ENCODE results near the gene NGEF.

NGEF gene

DNA sequence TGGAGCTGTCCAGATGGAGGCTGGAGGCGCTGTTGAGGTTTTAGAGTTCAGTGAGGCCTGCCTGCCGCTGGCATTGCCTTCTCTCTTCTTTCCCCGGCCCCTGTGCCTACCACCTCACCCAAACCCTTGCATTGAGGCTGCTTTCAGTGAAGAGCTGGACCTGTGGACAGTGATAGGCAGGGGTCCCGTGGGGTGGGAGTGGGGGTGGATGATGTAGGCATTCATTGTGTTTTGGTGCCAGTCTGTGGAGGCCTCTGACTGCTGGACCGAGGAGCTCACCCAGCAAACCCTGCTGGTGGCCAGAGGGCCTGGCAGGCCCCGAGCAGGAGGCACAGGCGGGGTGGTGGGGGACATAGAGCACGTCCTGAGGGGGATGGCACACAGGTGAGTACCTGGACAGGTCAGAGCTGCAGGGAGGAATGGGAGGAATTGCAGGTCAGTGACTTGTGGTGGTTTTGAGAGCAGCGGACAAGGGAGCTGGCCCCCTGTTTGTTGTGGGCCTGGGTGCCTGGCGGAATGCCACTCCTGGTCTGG lies 35.6 kb downstream of the NGEF start:
- in situ Hi-C loops (cut with HindIII; ENCODE audit: low sequenced_read_pairs), result loop anchor here (25.0 kb wide), 1 partner anchor 110 kb away; no protein-coding TSS in a partner anchor

DNA sequence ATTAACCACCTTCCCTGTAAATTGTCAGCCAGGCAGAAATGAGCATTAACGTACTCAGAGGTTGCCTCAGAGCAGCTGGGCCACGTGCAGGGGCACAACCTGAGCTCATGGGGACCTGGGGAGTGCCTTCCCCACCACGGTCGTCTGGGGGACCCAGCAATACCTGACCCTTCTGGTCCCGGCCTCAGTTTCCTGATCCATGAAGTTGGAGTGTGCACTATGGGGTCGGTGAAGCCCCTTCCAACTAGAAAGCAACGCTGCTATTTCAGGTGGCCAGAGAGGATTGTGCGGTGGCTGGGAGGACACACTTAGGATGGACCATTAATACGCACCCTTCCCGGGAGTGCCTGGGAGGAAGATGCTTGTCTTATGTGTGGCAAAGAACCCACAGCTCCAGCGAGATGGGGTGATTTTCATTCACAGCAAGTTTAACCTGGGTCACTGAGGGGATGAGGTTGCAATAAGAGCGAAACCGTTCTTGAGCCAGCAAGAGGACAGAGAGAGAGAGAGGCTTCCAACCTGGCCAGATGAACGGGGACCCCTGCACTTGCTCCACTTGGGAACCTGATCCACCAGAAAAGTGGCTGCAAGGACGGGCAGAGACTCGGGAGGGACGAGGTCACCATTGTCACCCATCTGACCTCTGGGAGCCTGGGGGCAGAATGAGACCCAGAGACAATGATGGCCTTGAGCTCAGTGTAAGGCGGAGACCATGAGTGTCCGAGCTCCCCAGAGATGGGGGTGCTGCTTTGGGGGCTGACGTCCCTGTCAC lies 36.2 kb downstream of the NGEF start:
- in situ Hi-C loops (cut with HindIII; ENCODE audit: low sequenced_read_pairs), result loop anchor here (25.0 kb wide), 1 partner anchor 110 kb away; no protein-coding TSS in a partner anchor

DNA sequence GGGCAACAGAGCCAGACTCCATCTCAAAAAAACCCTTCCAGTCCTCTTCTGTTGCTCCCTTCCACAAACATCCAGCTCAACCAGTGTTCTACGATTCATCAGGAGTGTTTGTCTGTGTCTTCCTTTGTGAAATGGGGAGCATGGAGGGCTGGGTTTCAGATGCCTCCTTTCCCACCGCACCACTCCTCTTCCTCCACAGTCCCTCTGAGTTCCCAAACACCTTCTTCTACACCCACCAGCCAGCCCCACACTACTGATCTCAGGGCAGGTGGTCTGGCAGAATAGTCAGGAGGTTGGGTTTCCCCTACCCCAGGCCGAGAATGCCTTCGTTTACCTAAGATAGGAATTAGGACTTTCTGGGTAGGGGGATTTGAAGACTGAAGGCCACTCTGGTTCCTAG lies 36.9 kb downstream of the NGEF start:
- in situ Hi-C loops (cut with HindIII; ENCODE audit: low sequenced_read_pairs), result loop anchor here (25.0 kb wide), 1 partner anchor 111 kb away; no protein-coding TSS in a partner anchor

DNA sequence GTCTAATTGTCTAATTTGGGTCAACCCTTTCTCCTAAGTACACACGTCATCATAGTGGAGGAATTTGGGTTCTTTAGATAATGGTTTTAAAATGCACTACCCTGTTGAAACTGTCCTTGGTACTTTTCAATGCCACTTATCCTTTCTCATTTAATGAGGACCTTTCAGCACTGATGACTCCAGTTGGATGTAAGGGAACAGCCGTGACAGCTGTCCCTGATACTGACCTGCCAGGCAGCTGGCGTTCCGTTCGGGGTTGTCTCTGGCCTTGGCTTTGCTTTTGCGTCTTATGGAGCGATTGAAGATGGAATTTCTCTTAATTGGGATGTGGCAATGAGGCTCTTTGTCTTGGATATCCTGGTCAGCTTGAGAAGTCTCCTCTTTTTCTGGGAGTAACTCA lies 38.7 kb downstream of the NGEF start:
- in situ Hi-C loops (cut with HindIII; ENCODE audit: low sequenced_read_pairs), result no loop called here

DNA sequence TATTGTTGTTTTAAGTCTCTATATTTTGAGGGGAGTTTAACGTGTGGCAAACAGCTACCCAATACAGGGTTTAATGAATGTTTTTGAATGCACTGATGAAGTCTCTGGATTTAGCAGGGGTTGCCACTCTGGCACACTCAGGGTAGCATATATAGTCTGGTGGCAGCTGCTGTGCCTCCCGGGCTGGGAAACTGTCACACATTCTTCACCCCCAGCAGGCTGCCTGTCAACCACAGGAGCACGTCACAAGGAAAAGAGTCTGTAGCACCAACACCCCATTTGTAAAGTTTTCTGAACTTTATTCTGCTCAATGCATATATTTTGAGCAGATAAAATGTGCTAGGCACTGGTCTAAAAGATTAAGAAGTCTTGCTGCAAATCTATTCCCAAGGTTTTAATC lies 39.3 kb downstream of the NGEF start:
- in situ Hi-C loops (cut with HindIII; ENCODE audit: low sequenced_read_pairs), result no loop called here

DNA sequence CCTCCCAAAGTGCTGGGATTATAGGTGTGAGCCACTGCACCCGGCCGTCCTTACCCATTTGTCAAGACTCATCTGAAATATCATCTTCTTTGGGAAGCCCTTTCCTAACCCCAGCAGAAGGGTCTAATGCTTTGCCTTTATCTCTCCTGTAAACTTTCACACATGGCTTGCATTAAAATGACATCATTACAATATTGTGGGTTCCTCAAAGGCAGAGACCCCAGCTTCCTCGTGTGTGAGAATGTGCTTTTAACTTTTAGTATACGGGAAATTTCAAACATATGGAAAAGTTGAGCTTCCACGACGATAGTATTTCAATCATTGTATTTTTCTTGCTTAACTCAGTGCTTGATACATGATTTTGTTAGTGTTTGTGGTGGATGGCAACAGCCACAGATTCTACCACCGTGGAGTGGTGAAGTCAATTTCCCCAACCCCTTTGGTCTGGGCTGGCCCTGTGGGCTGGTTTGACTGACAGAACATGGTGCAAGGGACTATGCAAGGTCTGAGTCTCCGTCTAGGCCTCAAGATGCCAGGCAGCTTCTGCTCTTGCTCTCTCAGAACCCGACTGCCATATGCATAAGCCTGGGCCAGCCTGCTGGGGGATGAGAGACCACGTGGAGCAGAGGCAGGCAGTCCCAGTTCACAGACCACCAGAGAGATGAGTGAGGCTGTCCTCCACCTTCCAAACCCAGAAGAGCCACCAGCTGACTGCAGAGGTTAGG lies 39.9 kb downstream of the NGEF start:
- in situ Hi-C loops (cut with HindIII; ENCODE audit: low sequenced_read_pairs), result no loop called here

DNA sequence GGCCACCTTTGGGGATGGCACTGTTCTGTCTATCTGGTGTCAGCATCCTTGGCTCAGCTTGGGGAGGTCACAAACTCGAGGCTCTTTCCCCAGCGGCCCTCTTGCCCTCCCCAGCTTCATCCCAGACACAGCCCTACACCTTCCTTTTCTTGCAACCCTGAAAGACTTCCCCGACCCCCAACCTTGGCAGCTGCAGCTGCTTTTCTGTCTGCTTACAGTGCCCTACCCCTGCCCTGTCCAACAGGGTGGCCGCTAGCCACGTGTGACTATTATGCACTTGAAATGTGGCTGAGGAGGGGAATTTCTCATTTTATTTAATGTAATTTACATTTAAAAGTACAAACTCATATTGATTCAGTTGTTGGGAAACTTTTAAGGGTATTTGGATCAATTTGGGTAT lies 41.3 kb downstream of the NGEF start:
- in situ Hi-C loops (cut with HindIII; ENCODE audit: low sequenced_read_pairs), result no loop called here

DNA sequence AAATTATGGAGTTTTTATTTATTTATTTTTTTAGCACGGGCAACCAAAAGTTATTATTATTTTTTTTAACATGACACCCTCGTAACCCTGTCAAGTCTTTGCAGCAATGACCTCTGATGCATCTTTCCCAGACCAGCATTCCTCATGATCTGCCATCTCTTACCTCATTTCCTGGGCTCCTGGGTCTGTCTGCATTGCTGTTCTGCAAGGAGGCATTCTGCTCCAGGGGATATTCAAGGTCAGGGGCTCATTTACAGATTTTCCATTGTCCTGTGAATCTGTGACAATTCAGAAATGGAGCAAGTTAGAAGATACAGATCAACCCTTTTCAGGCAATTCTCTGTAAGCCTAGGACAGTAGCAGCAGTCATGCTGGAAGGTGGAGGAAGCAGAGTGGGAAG lies 43.0 kb downstream of the NGEF start:
- in situ Hi-C loops (cut with HindIII; ENCODE audit: low sequenced_read_pairs), result no loop called here

DNA sequence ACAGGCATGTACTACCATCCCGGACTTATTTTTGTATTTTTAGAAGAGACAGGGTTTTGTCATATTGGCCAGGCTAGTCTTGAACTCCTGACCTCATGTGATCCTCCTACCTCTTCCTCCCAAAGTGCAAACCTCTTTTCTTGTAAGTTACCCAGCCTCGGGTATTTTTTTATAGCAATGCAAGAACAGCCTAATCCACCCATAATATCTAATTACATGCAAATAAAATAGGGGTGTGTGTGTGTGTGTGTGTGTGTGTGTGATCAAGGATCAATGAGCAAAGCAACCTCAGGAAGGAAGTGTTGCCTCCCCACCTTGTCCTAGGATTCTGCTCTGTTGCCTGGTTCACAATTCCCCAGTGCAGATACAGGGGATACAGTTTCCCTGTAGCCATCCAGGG lies 45.6 kb downstream of the NGEF start:
- in situ Hi-C loops (cut with HindIII; ENCODE audit: low sequenced_read_pairs), result no loop called here

DNA sequence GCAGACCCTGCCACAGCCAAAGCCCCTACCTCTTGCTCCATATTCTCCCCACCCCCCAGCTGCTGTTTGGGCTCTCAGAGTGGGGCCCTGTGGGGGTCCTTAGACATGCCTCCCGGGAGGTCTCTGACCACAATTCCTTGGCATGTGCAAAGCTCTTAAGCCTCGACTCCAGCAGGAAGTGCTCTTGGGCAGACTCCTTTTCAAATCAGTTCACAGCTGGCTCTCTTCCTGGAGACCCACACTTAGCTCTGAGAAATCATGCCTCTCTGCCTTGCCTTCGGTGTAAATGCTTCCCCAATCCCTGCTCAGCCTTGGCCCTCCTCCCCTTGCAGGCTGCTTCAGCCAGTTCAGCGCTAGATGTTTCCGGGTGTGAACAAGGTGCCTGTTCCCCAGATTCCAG lies 46.9 kb downstream of the NGEF start:
- in situ Hi-C loops (cut with HindIII; ENCODE audit: low sequenced_read_pairs), result no loop called here

DNA sequence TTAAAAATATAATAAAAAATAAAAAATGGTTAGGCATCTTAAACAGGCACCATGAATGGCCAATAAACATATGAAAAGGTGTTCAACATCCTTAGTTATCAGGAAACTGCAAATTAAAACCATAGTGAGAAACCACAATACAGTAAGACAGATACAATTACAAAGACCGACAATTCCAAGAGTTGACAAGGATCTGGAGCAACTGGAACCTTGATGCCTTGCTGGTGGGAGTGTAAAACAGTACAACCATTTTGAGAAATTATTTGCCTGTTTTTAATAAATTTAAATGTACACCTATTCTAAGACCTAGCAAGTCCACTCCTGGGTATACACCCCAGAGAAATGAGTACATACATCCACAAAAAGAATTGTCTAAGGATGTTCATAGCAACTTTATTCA lies 49.1 kb downstream of the NGEF start:
- in situ Hi-C loops (cut with HindIII; ENCODE audit: low sequenced_read_pairs), result no loop called here

DNA sequence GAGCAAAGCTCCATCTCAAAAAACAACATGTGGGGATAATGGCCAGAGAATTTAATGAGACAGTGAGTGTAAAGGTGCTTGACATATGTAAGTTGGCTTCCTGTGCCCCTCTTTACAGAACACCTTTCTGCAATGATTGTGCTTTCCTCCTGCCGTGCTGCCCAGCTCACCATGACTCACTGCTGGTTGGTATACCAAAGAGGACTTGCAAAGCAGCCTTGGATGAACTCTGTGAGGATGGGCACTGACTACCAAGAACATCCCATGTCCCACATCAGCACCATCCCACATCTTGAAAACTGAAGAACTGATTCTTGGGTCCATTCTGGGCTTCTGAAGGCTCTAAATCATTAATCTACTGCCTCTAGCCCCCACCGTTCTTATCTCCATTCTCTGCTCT lies 52.2 kb downstream of the NGEF start:
- in situ Hi-C loops (cut with HindIII; ENCODE audit: low sequenced_read_pairs), result no loop called here

DNA sequence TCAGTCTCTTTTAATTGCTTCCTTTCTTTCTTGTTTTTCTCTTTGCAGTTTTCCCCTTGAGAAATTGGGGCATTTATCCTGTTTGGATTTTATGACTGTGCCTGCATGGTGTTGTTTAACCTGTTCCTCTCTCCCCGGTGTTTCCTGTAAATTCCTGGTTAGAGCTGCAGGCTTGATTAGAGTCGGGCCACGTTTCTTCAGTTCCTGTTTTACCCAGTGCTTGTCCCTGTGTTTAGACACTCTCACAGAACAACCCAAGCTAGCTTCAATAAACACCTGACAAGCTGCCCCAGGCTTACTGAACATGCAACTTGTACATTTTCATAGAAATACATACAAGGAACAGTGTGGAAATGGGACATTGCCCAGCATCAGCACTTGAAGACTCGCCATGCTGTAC lies 53.9 kb downstream of the NGEF start:
- in situ Hi-C loops (cut with HindIII; ENCODE audit: low sequenced_read_pairs), result no loop called here

DNA sequence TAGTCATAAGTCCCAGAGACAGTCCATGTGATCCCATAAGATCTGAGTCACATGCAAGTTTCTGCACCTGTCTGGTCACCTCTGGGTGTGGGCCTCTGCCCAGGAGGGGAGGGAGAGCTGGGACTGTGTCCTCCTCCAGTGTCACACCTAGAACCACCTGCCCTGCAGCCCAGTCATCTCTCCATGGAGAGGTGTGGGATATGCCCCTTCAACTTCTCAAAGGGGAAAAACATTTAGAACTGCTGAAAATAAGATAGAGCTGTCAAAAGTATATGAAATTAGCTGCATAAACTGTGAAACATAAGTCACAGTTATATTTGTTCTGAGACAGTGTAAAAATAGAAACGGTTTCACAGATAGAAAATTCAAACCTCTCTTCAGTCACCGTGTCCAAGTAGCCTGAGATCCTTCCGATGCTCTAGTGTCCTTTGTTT lies 55.4 kb downstream of the NGEF start:
- in situ Hi-C loops (cut with HindIII; ENCODE audit: low sequenced_read_pairs), result no loop called here

DNA sequence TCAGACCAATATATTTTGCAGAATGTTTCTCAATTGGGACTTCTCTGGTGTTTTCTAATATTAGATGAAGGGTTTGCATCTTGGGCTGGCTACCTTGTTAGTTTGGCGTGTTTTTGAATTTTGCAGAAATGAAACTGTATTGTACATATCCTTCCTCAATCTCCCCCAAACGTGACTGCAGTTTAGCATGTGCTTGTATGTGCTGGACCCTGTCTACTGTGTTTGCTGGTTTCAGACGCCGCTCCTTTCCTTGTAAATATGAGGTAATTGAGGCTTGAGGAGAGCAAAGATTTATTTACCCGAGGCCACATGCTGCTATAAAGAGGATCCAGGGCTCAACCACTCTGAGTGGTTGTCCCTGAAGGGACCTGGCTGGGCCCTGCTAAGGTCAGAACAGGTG lies 57.2 kb downstream of the NGEF start:
- in situ Hi-C loops (cut with HindIII; ENCODE audit: low sequenced_read_pairs), result no loop called here

DNA sequence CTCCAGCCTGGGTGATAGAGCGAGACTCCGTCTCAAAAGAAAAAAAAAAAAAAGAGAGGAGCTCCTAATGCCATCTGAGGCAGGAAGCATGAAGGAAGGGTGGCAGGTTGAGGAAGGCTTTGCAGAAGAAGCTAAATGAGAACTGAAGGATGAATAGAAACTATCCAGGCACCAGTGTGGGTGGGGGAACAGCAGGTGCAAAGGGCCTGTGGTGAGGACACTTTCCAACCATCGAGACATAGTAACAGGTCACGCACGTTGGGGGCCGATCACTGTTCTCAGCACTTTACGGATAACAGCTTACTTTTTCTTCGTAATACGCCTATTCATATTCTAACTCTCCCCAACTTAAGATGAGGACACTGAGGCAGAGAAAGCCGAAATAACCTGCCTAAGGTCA lies 58.4 kb downstream of the NGEF start:
- in situ Hi-C loops (cut with HindIII; ENCODE audit: low sequenced_read_pairs), result no loop called here

DNA sequence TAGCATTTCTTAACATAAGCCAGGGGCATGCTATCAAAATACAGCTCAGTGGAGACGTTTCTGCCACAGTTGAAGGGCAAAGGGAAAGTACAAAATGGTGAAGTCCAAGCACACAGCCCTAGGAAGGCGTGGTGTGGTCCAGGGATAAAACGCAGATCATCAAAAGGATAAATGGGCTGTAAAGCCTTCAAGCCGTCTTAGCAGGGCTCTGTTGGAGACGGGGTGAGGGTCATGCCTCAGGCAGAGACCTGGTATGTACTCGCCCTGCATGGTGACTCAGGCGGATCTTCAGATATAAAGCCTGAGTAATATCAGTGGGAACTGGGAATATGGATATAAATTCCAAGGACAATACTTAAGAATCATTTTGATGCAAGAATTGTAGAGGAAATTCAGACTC lies 61.2 kb downstream of the NGEF start:
- in situ Hi-C loops (cut with HindIII; ENCODE audit: low sequenced_read_pairs), result no loop called here

DNA sequence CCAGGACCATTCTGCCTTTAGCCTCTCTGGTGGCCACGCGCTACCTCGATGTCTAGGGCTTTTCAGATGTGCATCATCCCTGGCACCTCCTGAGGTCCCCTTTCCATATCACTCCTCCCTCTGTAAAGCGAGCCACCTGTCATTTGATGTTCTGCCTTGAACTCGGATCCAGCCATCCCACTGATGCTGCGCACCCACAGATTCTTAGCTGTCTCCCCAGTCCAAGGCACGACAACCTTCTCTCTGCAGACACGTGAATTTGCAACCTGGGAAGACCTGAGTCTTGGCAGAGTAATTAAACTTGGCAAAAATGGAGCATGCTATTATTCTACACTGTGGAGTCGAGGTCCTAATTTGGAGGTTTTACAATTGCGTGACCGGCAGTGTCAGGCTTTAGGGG lies 61.9 kb downstream of the NGEF start:
- in situ Hi-C loops (cut with HindIII; ENCODE audit: low sequenced_read_pairs), result no loop called here

DNA sequence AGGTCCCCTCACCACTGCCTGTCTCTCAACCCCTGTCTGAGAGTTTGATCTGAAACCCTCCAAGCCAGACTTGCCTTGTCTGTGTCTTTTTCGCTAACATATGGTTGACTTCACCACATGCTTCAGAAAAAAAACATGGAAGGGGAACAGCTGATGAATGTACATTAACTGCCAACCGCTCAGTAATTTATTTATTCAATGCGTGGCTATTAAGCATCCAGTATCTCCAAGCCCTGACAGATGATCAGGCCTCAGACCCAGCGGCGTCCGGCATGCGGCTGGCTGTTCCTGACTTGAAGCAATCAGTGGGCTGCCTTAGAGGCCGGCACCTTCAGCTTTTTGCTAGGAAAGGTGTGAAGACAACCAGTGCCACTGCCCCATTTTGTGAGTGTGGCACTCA lies 62.3 kb downstream of the NGEF start:
- in situ Hi-C loops (cut with HindIII; ENCODE audit: low sequenced_read_pairs), result no loop called here

DNA sequence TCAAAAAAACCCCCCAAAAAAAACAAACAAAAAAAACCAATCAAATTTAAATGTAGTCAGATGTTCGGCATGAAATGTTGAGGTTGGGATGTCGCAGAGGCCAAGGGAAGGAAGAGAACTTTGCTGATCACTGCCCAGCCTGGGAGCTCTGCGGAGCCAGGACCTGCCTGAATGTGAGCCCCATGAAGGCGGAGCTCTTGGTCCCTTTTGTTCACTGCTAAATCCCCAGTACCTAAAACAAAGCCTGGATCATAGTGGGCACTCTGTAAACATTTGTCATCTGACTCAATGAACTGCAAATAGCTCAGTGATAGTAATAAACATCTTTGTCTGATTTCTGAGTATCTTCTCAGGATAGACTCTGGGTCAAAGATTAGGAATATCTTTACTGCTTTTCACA lies 64.0 kb downstream of the NGEF start:
- in situ Hi-C loops (cut with HindIII; ENCODE audit: low sequenced_read_pairs), result no loop called here

DNA sequence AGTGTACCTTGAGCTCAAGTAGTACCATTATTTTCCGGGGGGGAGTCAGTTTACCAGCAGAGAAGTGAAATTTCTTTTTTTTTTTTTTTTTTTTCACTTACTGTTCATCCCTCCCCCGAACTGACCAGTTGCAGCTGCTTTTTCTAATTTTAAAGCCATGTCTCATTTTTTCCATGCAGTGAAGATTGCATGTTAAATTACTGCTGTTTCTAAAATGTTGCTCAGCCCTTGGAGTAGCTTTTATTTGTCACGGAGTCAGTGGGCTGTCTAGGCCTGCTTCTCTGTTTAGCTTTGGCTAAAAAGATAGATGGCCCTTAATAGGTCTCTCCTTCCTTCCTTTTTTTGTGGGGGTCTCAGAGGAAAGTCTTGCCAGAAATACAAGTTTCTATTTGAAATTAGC lies 70.2 kb downstream of the NGEF start:
- in situ Hi-C loops (cut with HindIII; ENCODE audit: low sequenced_read_pairs), result no loop called here

DNA sequence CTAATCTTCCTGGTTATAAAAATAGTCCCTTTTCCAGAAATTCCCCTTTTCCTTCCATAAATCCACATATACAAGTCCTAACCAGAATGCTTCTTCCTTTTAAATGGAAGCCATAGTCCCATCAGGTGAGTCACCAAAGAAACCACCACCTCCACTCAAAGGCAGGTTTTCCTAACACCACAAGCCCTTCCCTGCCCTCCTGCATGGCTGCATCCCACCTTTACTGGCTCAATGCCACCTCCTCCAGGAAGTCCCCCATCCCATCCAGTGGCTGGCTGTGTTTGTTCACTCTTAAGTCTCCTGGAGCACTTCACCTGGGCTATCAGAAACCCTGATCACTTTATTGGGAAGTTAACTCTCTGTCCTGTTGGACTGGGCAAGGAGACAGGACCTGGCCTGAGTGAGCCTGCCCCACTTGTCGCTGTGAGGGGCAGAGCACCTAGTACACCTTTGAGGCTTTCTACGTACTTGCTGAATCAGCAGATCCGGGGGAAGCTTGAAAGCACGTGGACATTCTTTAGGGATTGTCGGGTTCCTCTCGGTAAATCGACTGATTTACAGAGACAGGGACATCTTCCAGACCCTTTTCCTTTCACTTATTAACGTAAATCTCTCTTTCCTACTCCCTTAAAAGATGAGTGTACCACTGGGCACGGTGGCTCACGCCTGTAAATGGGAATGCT lies 71.0 kb downstream of the NGEF start:
- in situ Hi-C loops (cut with HindIII; ENCODE audit: low sequenced_read_pairs), result no loop called here

All from DLD1 (cell line).